ENCODE measurements around the gene PDCD4.
"Not testable (repeated sequence)": the region's sequence is repeated elsewhere in the genome, so short reads cannot be mapped to it uniquely, and the experiment has no call there.

Gene PDCD4

DNA sequence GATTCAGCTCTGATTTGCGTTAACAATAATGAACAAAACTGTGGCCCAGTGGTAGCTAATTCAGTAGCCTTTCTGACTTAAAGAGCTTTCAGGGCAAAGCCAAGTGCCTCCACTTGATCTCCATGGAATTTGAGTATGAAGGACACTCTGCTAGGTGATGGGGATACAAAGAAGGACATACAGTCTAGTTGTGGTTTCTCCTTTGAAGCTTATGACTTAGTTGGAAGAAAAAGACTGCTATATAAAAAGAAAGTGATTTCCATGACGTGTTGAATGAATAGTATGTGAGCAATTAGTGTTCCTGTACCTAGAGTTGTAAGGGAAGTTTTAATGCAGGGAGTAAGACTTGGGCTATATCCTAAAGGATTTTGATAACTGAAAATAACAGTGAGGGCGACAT, 8.3 kb downstream of the PDCD4 start:
- in situ Hi-C loops (cut with MboI; ENCODE audit: low sequenced_read_pairs), result loop anchor here (25.0 kb wide), 1 partner anchor 143 kb away; no protein-coding TSS in a partner anchor

DNA sequence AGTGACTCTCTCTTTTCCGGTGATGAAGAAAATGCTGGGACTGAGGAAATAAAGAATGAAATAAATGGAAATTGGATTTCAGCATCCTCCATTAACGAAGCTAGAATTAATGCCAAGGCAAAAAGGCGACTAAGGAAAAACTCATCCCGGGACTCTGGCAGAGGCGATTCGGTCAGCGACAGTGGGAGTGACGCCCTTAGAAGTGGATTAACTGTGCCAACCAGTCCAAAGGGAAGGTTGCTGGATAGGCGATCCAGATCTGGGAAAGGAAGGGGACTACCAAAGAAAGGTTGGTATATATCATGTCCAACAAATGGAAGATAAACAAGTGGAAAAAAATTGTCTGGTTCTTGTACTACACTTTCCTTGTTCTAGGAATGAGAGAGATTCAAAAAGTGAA, 9.5 kb downstream of the PDCD4 start:
- in situ Hi-C loops (cut with MboI; ENCODE audit: low sequenced_read_pairs), result loop anchor here (25.0 kb wide), 1 partner anchor 144 kb away; no protein-coding TSS in a partner anchor

DNA sequence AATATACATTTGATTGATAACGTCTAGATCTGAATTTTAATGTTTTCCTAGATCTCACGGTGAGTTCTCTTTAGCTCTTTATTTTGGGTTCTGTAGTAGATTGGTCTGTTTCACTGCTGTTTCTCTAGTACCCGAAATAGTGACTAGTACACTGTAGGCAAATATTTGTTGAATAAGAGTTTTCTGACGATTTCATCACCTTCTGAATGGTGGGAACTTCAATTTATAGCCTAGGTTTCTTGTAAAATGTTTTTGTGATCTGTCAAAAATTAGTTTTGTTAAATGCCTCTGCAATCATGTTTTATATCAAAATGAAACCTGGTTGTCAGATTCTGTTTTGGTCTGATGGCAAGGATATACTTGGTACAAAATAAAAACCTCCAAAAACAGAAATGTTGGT, 10.2 kb downstream of the PDCD4 start:
- in situ Hi-C loops (cut with MboI; ENCODE audit: low sequenced_read_pairs), result loop anchor here (25.0 kb wide), 1 partner anchor 145 kb away; no protein-coding TSS in a partner anchor

DNA sequence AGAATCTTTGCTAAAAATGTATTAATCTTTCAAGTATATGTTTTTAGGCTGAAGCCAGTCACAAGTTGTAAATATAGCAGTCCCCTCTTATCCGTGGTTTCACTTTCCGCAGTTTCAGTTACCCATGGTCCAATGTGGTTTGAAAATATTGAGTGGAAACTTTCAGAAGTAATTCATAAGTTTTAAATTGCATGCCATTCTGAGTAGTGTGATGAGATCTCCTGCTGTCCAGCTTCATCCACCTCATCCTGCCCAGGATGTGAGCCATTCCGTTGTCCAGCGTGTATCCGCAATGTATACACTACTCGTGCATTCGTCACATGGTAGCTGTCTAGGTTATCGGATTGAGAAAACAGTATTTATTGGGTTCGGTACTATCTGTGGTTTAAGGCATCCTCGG, 12.2 kb downstream of the PDCD4 start:
- in situ Hi-C loops (cut with MboI; ENCODE audit: low sequenced_read_pairs), result loop anchor here (25.0 kb wide), 1 partner anchor 147 kb away; no protein-coding TSS in a partner anchor

DNA sequence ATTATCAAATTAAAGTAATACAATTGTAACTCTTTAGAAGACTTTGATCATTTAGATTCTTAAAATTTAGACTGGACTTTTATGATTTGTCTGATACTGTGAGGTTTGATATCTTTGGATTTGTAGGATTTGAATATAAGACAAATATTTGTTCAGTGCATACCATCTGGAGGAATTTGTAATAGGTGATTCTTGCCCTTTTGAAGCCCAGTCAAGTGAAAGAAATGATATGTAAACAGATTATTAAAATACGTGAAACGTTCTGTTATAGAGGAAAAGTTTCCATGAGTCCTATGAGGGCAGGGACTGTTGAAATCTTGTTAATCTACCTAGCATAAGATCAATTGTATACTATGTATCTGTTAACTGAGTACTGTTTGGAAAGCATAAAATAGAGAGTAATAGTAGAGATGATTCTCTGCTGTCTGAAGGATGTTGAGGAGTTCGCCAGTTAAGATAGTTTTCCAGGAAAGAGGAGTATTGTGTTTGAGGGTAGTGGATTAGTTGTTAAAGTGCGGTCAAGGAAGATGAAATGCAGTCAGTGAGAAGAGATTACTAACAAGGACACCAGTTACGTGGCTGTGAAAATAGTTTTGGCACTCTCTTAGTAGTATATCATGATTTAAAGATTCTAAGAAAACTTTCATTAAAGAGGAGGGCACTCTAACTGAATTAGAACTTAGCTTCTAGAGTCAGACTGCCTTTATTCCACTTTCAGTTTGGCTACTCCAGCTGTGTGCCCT, 14.4 kb downstream of the PDCD4 start:
- in situ Hi-C loops (cut with MboI; ENCODE audit: low sequenced_read_pairs), result loop anchor here (25.0 kb wide), 1 partner anchor 149 kb away; no protein-coding TSS in a partner anchor

DNA sequence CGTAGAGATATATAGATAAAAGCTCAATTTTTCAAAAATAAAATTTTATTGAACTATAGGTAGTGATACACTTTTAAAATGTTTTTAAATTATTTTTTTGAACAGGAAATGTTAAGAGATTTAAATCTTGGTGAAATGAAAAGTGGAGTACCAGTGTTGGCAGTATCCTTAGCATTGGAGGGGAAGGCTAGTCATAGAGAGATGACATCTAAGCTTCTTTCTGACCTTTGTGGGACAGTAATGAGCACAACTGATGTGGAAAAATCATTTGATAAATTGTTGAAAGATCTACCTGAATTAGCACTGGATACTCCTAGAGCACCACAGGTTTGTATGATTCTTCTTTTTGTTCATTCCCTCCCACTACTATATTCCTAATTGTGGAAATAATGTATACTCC, 15.8 kb downstream of the PDCD4 start:
- in situ Hi-C loops (cut with MboI; ENCODE audit: low sequenced_read_pairs), result loop anchor here (25.0 kb wide), 1 partner anchor 150 kb away; no protein-coding TSS in a partner anchor

DNA sequence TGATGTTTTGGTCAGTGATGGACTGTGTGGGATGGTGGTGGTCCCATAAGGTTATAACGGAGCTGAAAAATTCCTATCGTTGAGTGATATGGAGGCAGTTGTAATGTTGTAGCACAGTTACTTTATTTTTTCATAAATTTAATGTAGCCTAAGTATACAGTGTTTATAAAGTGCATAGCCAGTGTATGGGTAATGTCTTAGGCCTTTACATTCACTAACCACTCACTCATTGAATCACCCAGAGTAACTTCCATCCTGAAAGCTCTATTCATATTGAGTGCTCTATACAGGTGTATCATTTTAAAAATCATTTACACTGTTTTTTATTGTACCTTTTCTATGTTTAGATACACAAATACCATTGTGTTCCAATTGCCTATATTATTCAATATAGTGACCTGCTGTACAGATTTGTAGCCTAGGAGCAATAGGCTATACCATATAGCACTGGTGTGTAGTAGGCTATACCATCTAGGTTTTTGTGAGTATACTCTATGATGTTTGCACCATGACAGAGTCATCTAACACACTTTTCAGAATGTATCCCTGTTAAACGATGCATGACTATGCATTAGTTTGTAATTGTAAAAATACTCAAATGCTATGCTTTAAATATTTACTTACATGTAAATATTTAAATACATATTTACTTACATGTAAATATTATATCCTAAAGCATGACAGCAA, 21.0 kb downstream of the PDCD4 start:
- in situ Hi-C loops (cut with MboI; ENCODE audit: low sequenced_read_pairs), result loop anchor here (25.0 kb wide), 1 partner anchor 155 kb away; no protein-coding TSS in a partner anchor

DNA sequence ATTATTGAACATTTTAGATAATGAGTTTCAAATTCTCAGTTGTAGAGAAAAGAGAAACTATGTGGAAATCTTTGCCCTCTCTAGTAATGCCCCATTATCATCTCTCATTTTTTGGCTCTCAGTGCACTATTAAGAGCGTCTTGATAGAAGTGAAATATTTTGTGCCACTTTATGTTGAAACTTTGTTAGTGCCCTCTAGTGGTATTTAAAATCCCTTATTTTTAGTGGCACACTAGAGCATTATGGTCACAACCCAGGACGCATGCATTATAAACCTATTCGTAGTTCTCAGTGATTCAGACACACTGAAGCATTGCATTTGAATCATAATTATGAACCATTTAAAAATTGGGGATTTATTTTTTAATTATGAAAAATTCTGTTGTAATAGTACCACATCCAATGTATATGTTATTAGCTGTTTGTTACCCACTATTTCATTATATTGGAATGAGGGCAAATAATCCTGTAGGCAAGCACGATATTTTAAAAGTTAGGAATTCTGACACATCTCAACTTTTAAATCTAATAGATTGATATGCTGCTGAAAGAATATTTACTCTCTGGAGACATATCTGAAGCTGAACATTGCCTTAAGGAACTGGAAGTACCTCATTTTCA, 21.9 kb downstream of the PDCD4 start:
- in situ Hi-C loops (cut with MboI; ENCODE audit: low sequenced_read_pairs), result loop anchor here (25.0 kb wide), 1 partner anchor 156 kb away; no protein-coding TSS in a partner anchor

DNA sequence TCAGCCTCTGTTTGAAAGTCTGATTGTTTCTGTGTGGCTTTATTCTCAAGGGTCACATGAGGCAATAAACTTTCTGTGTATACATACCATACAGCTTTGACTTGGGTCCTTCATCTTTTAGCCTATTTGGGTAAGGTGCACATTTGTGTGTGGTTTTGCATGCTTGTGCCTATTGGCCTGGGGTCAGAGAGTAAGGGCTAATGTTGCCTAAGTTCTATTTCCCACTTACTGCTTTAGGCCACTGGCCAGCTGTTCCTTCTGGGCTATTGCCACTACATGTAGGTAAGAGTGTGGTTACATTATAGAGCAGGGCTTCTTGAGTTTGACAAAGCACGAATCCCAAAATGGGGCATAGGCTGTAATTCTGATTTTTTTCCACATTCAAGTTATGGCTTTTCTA, 25.5 kb downstream of the PDCD4 start:
- in situ Hi-C loops (cut with MboI; ENCODE audit: low sequenced_read_pairs), result loop anchor here (25.0 kb wide), 1 partner anchor 160 kb away; no protein-coding TSS in a partner anchor

DNA sequence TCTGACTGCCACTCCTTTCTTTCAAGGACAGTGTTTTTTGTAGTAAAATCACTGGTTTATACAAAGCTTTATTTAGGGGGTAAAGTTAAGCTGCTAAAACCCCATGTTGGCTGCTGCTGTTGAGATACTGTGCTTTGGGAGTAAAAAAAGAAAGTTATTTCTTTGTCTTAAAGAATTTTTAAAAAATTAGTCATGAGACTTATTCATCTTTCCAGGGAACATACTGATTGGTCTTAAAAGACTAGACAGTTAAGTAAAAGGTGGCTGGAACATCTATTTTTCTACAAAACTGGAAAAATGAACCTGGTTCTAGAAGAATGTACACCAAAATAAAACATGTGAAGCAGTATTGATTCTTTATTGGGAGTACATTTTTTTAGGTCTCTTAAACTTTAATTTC, 26.7 kb downstream of the PDCD4 start:
- in situ Hi-C loops (cut with MboI; ENCODE audit: low sequenced_read_pairs), result loop anchor here (25.0 kb wide), 1 partner anchor 161 kb away; no protein-coding TSS in a partner anchor

DNA sequence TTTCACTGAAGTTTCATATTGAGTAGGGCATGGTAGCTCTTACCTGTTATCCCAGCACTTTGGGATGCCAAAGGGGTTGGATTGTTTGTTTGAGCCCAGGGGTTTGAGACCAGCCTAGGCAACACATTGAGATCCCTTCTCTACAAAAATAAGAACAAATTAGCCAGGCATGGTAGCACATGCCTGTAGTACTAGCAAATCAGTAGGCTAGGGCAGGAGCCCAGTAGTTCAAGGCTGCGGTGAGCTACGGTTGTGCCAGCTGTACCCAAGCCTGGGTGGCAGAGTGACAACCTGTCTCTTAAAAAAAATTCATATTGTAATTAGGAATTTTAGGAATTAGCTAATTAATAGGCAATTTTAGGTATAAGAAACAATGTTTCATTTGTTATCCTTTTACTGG, 29.3 kb downstream of the PDCD4 start:
- in situ Hi-C loops (cut with MboI; ENCODE audit: low sequenced_read_pairs), result no loop called here

DNA sequence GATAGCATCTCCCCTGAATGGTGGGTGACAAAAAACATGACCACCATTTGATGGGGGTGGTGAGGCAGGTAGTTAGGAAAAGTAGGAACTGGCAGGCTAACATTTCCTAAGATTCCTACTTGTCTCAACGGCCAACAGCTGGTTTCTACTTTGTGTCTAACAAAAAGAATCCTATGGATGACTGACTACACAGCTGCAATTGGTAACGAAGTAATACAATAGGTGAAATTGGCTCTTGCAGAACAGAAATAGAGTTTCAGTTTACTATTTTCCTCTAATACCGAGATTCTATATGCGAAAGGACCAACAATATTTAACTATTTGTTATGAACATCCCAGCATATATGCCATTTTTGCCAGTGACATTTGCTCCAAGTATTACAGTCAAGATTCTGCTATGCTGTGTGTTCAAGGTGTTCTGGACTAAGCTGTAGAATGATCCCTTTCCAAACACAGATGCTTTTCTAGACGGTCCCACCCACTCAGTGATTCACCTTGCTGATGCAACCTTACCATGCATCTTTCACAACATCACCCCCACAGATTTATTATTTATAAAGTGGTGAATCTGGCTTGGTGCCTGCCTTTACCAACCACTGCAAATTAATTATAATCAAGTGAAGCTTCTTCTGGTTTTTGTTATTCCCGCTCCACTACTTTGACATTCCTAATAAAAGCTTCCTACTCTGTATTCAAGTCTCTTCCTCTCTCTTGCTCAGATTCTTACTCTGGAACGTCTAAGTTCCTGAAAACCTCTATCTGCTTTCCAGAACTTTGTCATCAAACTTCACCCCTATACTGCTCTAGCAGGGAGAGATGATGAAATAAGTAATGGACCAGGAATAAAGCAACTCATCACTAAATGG, 30.5 kb downstream of the PDCD4 start:
- in situ Hi-C loops (cut with MboI; ENCODE audit: low sequenced_read_pairs), result no loop called here

DNA sequence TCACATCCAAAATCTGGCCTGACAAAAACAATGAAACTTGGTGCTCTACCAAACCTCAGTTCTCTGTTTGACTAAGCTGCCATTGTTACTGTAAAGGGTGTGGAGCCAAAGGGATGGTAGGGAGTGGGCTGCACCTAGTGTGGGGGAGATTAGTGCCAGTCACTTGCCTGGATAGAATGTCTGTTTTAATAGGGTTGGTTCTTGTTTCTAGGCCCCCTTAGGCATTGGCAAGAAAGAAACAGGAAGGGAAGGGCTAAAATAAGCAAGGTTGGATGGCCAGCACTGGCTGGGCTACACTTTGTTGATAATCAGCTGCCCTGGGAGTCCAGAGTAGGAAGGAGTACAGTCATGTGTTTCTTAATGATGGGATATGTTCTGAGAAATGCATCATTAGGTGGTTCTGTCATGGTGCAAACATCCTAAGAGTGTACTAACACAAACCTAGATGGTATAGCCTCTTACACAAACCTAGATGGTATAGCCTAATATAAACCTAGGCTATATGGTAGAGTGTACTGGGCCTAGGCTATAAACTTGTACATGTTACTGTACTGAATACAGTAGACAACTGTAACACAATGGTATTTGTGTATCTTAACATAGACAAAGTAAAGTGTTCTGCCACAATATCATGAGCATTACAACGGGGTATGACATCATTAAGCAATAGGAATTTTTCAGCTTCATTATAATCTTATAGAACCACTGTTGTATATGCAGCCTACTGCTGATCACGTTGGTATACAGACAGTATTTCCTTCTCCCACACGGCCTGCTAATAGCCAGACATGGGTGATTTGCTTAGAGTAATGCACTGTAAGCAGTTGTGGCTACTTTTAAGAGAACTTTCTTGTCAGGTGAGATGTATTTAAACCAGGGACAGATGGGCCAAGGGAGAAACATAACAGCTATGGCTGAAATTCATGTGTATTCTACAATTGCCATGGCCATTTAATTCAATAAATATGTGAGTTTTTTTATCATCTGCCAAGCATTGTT, 31.9 kb downstream of the PDCD4 start:
- in situ Hi-C loops (cut with MboI; ENCODE audit: low sequenced_read_pairs), result no loop called here

DNA sequence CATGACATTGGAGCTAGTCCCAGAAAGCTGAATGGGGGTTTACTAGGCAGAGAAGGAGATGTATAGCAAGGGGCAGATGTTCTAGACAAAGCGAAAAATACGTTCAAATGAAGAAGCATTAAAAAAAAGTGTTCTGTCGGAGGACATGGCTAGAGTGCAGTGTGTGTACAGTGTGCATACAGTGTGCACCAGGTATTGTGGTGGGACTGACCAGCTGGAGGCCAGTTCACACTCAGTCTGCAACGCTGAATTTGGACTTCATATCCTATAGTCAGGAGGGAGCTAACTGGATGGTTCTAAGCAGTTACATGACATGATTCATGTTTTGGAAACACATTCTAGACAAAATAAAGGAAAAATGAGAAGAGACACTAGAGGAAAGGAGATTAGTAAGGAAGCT, 38.4 kb downstream of the PDCD4 start:
- in situ Hi-C loops (cut with MboI; ENCODE audit: low sequenced_read_pairs), result no loop called here

DNA sequence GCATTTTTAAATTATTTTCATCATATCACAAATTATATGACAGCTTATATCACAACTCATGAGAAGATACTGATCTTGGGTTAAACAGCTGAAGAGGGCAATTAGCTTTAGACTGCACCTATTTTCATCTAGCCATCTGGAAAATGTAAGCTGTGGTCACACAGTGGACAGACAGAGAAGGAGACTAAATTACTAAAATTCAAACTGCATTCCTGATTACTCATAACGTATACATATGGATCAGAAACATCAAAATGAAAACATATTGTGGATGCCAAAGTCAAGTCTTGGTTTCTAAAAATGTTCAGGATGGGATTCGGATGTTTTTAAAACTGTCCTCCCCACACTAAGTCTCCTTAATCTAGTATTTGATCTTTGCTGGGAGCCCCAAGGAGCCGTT, 40.6 kb downstream of the PDCD4 start:
- in situ Hi-C loops (cut with MboI; ENCODE audit: low sequenced_read_pairs), result no loop called here

DNA sequence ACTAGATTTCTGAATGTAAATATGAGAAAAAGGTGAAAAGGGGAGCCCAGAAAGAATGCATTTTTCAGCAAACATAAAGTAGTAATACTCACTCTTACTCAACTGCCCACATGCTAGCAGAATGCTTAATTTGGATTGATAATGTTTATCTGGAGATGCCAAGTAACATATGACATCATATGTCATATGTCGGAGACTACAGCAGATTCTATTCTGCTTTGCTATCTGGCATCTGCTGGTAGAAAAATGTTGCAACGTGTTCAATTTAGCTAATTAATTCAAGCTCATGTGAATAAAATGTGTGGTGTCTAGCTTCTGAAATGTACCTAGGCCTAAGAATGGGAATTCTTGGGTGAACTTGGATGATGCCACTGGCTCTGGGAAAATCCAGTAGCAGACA, 42.7 kb downstream of the PDCD4 start:
- in situ Hi-C loops (cut with MboI; ENCODE audit: low sequenced_read_pairs), result no loop called here

DNA sequence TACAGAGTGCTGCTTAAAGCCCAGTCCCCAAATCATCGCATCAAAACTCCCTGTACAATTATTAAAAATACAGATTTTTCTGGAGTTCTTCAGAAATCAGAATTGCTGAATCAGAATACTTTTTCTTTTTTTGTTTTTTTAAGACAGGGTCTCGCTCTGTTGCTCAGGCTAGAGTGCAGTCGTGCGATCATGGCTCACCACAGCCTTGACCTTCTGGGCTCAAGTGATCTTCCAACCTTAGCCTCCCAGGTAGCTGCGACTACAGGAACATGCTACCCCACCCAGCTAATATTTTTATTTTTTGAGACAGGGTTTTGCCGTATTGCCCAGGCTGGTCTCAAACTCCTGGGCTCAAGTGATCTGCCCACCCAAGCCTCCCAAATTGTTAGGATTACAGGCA, 43.3 kb downstream of the PDCD4 start:
- in situ Hi-C loops (cut with MboI; ENCODE audit: low sequenced_read_pairs), result no loop called here

DNA sequence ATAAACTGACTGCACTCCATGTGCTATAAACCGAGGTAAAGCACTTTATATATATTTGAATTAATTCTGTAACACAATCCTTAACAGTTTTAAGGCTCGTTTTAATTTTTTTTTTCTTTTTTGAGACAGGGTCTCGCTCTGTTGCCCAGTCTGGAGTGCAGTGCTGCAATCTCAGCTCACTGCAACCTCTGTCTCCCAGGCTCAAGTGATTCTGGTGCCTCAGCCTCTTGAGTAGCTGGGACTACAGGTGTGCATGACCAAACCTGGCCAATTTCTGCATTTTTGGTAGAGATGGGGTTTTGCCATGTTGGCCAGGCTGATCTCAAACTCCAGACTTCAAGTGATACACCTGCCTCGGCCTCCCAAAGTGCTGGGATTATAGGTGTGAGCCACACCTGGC, 43.9 kb downstream of the PDCD4 start:
- in situ Hi-C loops (cut with MboI; ENCODE audit: low sequenced_read_pairs), result not testable (repeated sequence)

Data from HL-60/S4 treated with phorbol 12-myristate 13-acetate at 8.2 ng/mL for 4 days and 3 days (cell line).